22Rv1 (cell line): ENCODE results near the gene TCF7L2.

ENCODE experiments used
- ZFX ChIP-seq: fragments of 450-650 bp; IDR thresholded peaks from 2 replicates; pipeline ENCODE4 v1.6.1; 2017; ENCODE audit warnings: antibody characterized with exemption, borderline replicate concordance
- TF ChIP-seq, protein P1 (sequence below): fragments of 450-650 bp; IDR thresholded peaks from 2 replicates; pipeline ENCODE4 v1.5.1; 2017; ENCODE audit warnings: mild to moderate bottlenecking

DNA sequence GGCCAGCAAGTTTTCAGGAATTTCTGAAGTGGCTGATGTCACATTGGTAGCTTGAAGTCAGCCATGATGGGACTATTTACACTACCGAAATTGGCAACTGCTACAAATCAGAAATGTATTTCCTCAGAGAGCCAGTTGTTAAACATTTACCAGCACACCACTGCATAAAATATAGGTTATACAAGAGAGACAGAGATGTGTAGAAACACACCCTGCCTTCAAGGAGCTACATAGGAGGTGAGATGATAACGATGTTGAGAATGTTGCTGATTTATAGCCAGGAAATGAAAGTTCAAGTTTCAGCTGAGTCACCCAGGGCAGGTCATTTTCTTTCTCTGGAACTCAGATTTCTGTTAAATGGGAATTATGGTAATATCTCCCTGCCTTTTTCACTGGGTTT, 46.0 kb upstream of the TCF7L2 start:
- TF ChIP-seq, protein P1, sequence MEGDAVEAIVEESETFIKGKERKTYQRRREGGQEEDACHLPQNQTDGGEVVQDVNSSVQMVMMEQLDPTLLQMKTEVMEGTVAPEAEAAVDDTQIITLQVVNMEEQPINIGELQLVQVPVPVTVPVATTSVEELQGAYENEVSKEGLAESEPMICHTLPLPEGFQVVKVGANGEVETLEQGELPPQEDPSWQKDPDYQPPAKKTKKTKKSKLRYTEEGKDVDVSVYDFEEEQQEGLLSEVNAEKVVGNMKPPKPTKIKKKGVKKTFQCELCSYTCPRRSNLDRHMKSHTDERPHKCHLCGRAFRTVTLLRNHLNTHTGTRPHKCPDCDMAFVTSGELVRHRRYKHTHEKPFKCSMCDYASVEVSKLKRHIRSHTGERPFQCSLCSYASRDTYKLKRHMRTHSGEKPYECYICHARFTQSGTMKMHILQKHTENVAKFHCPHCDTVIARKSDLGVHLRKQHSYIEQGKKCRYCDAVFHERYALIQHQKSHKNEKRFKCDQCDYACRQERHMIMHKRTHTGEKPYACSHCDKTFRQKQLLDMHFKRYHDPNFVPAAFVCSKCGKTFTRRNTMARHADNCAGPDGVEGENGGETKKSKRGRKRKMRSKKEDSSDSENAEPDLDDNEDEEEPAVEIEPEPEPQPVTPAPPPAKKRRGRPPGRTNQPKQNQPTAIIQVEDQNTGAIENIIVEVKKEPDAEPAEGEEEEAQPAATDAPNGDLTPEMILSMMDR, result no peak
- TF ChIP-seq ZFX, result no peak
